Measurements from ENCODE around the gene TOPORS. TPM values are rescaled to one million over a fixed set of nuclear protein-coding genes. Genes with fewer than 3 reads are reported as not detected.

Gene TOPORS
- total and polyA plus RNA-seq, 2 experiments from 2014 or later = 31.8 to 35.9 TPM

- no peak for TF ChIP-seq NANOG (IDR thresholded peaks at IDR 0.05; ENCODE audit: borderline replicate concordance)
- TF ChIP-seq ETS1 (IDR thresholded peaks at IDR 0.05) = no peak
- no peak for TF ChIP-seq CTCF (conservative IDR thresholded peaks at IDR 0.05; ENCODE audit: low read depth in 2 of 2)
- TF ChIP-seq CREB1 (CRISPR knock-in tag; IDR thresholded peaks at IDR 0.05; ENCODE audit: low read depth) = no peak
Measured at GRCh38 chr9:32587901-32588300, 35.5 kb upstream of the TOPORS start (continued).

GRCh38 chr9:32584784-32585183, 32.4 kb upstream of the TOPORS start:
- no peaks in the 10 kb centered on the region for H3K27me3 ChIP-seq (ENCODE audit: insufficient read depth)
- ATAC-seq = no peak
- Mint-ChIP-seq H3K36me3 (ENCODE audit: low read depth) (no peaks in the 10 kb centered on the region), H3K27ac (no peak overlapping the region), H3K4me3 (no peak overlapping the region), H3K4me1 (peaks cover 7% of the 10 kb centered on the region), H3K9me3 (no peaks in the 10 kb centered on the region), H3K27me3 (ENCODE audit: insufficient read depth, low read depth, poor library complexity) (no peaks in the 10 kb centered on the region)
- no peaks in the 10 kb centered on the region for H3K79me2 ChIP-seq (replicated peaks; ENCODE audit: insufficient read depth)
- H3K27ac ChIP-seq (ENCODE audit: low read depth) = no peak overlapping the region
- H3K4me3 ChIP-seq = no peak overlapping the region
- H4K20me1 ChIP-seq (replicated peaks; ENCODE audit: insufficient read depth) = no peaks in the 10 kb centered on the region
- H2AFZ ChIP-seq = no peak overlapping the region
- 0 out of 2 replicates have a peak, but pooled peaks cover 3% of the 10 kb centered on the region for H3K9me2 ChIP-seq (ENCODE audit: insufficient read depth)
- DNase-seq (ENCODE audit: low spot score) = no peak
- no peaks in the 10 kb centered on the region for H3F3A ChIP-seq (replicated peaks; ENCODE audit: low read depth)
- no peaks in the 10 kb centered on the region for H3K36me3 ChIP-seq (ENCODE audit: insufficient read depth)
- 0 out of 2 replicates have a peak, but pooled peaks cover 7% of the 10 kb centered on the region for H3K4me1 ChIP-seq (ENCODE audit: insufficient read depth)
- no peak overlapping the region for H3K4me2 ChIP-seq
- TF ChIP-seq POLR2AphosphoS5 (IDR thresholded peaks at IDR 0.05; ENCODE audit: low read depth) (no peak), ZNF462 (CRISPR knock-in tag; IDR thresholded peaks at IDR 0.05) (no peak), JUNB (IDR thresholded peaks at IDR 0.05; ENCODE audit: unreplicated experiment) (no peak), ZNF331 (CRISPR knock-in tag; IDR thresholded peaks at IDR 0.05; ENCODE audit: low read depth) (no peak), CREB1 (CRISPR knock-in tag; IDR thresholded peaks at IDR 0.05; ENCODE audit: low read depth) (no peak), STAT1 (IDR thresholded peaks at IDR 0.05; ENCODE audit: unreplicated experiment) (no peak), ZNF114 (CRISPR knock-in tag; IDR thresholded peaks at IDR 0.05) (no peak), ETS1 (IDR thresholded peaks at IDR 0.05) (no peak), EZH2 (IDR thresholded peaks at IDR 0.05; ENCODE audit: low read depth, unreplicated experiment) (no peak), REST (IDR thresholded peaks at IDR 0.05; ENCODE audit: unreplicated experiment) (no peak)

Measured in GM23338 (cell line).